ENCODE results near the gene STIL.

The STIL gene

GRCh38 chr1:47235241-47235681 lies 78.7 kb downstream of the STIL start:
- no peak for DNase-seq (ENCODE audit: low spot score)

- peak; percentile 5 for DNase-seq (ENCODE audit: low spot score)
Observed at GRCh38 chr1:47233186-47233585, 80.8 kb downstream of the STIL start.

GRCh38 chr1:47232187-47232874 lies 81.6 kb downstream of the STIL start, which contains the start of gene TAL1:
TSS of gene TAL1 (minus strand) at chr1:47232225. CDS start at chr1:47225888, 6,337 bp downstream.
- peak; percentile 11 for DNase-seq (ENCODE audit: low spot score)

DNA sequence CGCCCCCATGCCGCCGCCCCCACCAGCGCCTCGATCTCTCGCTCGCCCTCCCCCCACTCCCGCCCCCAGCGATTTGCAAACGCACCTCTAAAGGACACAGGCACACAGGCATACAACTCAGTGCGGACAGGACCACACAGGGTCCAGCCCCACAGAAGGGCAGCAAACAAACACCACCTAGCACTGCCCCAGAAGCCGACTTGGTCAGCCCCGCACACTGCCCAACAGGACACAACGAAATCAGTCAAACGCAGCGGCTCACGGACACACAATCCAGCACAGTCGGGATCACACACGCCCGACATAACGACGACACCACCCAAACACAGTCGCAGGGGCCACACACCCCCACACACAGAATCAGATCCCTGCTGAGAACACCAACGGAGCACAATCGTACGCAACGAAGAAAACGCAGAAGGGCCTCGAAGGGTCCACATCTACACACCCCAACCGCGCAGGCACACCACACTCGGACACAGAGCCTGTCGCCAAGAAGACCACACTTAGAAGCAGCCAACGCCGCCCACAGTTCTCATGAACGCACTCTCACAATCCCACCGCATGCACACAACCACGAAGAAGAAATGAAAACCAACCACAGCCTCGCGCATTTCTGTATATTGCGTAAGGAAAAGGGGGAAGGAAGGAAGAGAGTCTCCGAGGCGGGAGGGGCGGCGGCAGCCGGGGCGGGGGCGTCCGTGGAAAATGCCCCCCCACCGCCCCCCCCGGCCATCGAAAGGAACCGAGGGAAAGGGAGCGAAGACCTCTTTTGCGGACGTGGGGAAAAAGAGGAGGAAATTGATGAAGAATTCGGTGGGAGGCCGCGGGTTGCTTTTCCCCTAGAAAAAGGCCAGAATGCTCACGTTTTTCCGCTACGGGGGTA lies 82.4 kb downstream of the STIL start:
- peak; percentile 41 for DNase-seq (ENCODE audit: low spot score)

- peak; percentile 12 for DNase-seq (ENCODE audit: low spot score)
Observed at GRCh38 chr1:47230692-47231300, 83.2 kb downstream of the STIL start.

DNA sequence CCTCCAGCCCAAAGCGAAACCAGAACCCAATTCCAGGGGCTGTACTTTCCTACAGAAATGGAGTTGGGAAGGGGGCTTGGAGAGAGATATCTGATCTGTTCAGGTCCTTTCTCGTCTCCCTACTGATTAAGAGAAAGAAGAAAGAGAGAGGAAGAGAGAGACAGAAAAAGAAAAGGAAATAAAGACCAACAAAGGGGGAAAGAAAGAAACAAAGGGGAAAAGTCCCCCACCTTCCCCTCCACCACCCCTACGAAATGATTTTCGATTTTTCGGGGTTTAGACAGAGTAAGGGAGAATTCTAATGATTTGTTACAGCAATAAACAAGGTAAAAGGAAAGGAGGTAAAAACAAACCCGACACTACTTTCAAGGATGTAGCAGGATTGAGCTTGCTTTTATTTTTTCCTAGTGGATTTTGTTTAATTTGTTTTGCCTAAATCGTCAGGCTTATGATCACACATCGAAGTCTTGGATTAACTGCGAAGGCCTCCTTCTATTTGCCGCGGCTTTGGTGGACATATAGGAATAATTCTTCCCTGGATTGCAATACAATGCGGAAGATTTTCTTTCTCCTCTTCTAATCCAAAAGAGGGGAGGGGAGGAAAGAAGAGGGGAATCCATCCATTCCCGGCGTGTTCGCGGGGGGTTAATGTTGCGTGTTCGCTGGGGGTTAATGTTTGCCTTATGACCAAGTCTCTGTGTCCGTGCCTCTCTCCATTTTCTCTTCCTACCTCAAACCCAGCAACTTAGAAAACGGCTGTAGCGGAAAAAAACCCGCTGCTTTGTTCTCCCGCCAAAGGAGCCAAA lies 83.9 kb downstream of the STIL start:
- peak; percentile 5 for DNase-seq (ENCODE audit: low spot score)

DNA sequence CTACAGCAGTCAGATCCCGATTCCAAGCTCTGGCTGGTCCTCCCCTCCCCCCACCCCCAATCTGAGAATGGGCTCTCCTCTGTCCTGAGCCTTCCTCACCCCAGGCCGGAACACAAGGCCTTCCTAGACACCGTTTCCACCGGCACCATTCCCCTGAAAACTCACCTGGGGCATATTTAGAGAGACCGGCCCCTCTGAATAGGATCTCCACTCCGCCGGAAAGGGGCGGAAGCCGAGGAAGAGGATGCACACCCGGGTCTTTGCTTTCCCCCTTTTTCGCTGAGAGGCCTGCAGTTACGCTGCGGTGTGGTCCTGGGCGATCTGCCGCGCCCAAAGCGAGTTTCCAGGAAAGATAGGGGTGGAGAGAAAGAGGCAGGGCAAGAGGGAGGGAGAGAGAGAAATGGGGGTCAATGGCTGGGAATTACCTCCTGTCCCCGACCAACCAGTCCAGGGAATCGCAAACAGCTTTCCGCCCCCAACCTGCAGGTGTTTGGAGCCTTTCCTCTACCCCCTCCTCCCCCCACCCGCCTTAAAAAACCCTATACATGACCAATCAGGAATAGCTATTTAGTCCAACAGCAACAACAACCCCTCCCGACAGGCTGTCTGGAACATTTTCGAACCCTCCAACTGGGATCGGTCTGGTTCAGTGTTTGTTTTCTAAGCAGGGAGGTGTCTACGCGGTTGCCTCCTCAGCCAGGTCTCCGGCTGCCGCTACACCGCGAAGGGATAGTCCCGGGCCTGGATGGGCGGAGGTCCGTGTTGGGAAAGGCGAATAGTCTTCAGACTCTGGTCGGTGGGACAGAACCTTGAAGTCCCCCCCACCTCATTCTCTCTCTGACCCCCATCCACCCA lies 84.7 kb downstream of the STIL start:
- peak; percentile 6 for DNase-seq (ENCODE audit: low spot score)

GRCh38 chr1:47228644-47229030 lies 85.3 kb downstream of the STIL start:
- DNase-seq (ENCODE audit: low spot score), result peak; percentile 4

- peak; percentile 11 for DNase-seq (ENCODE audit: low spot score)
Observed at GRCh38 chr1:47227341-47228232, 86.4 kb downstream of the STIL start.

- DNase-seq (ENCODE audit: low spot score), result peak; percentile 6
Observed at GRCh38 chr1:47226839-47227215, 87.1 kb downstream of the STIL start.

- DNase-seq (ENCODE audit: low spot score), result peak; percentile 13
Observed at GRCh38 chr1:47226121-47226838, 87.7 kb downstream of the STIL start.

DNA sequence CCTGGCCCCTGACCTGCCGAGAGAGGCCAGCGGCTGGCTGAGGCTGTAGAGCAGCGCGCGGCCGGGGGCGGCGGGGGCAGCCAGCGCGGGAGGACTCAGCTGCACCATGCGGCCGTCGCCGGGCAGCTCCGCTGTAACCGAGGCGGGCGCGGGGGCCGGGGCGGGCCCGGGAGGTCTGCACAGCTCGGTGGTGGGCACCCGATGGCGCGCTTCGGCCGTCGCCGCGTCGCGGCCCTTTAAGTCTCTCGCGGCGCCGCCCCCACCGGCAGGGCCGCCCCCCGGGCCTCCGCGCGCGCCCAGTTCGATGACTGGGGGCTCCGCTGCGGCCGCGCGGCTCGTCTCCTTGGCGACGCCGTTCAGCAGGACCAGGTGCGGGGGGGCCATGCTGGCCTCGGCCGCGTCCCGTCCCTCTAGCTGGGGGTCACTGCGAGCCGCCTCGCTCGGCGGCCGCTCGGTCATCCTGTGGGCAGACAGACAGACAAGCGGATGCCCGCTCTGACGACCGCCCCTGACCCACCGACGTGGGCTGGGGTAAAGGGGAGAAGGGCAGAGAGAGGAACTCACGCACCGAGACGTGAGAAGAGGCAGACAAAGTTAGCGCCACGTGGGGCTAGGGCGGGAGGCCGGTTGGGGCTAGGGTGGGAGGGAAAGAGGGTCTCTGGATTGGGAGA lies 88.4 kb downstream of the STIL start:
- peak; percentile 34 for DNase-seq (ENCODE audit: low spot score)

DNA sequence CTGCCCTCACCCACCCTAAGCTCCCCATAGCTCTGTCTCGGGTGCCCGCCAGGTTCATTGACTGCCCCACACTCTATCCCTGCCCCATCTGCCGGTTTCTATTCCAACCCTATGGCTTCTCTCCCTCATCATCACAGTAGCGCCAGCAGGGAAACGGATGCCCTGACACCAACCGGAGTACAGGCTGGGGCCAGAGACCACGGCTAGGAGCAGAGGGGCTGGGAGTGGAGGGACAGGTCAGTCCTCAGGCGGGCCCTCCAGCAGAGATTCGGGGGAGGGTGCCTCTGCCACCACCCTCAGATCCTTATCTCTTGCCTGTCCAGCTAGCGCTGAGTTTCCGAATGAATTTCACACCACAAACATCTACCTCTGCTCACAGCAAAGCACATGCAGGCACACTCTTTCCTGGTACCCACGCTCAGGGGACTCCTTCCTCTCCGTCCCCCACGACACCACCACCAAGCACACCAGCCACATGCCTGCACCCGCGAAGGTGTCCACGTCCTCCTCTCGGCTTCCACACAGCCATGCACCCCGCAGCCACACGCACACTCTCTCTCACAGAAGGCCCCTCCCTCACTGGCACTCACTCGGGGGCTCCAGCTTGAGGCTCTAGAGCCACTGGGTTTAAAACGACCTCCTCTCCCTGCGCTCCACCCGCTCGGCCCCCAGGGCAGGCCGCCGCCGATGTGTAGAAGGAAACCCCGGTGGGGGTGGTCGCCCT lies 89.1 kb downstream of the STIL start:
- DNase-seq (ENCODE audit: low spot score), result no peak

GRCh38 chr1:47223921-47224675 lies 89.8 kb downstream of the STIL start:
- DNase-seq (ENCODE audit: low spot score), result no peak

GRCh38 chr1:47223174-47223920 lies 90.6 kb downstream of the STIL start:
- no peak for DNase-seq (ENCODE audit: low spot score)

- DNase-seq (ENCODE audit: low spot score), result no peak
Observed at GRCh38 chr1:47222476-47222875, 91.5 kb downstream of the STIL start.
